GM12864 (cell line): ENCODE data around the gene STAP2.

ENCODE experiments used
- DNase-seq: peaks from one replicate; pipeline ENCODE4 v3.0.0-alpha.2; 2011; ENCODE audit warnings: low read depth
- H3K4me3 ChIP-seq: 2 replicates; pipeline ENCODE4 v1.5.1; 2011; ENCODE audit warnings: mild to moderate bottlenecking, low read depth, low read length, control low read depth
- TF ChIP-seq, protein P1 (sequence below): IDR thresholded peaks from 2 replicates; pipeline ENCODE4 v1.5.1; 2011; ENCODE audit warnings: low read depth, mild to moderate bottlenecking, moderate library complexity, low read length, control low read depth, inconsistent platforms; ENCODE audit errors: missing control alignments

Gene STAP2

DNA sequence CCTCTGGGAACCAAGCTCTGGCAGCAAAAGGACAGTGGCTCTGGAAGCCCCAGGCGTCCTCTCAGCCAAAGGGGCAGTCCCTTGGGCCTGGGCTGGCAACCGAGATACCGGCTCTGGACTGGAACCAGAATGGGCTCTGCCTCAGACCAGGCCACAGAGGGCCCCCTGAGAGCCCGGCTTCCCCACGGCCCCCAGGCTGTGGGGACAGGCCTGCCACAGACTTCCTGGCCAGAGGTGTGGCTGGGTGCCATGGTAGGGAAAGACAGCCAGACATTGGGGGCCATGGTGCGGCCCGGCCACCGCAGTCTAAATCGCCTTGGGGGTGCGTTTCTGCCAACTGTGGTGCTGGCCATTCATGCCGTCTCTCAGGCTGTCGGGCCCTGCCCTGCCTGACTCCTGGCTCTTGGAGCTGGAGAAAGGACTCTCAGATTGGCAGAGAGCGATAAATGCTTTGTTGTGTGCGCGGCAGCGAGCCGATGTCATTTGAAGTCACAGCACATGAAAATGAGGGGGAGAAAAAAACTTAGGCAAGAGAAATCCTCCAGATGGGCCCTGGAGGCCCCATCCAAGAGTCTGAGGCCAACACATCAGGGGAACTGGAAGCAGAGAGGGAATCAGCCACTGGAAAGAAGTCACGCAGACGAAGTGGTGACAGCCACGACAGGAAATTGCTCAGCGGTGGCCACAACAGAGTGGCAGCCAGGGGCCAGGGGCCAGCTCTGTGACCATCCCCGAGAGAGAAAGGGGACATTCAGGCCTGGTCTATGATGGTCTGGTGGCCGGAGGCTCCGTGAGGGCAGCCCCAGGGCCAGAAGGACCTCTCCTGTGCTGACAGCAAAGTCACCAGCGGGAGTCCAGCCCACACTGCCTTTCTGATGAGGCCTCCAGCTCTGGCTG is 35.2 kb upstream of the STAP2 start:
- no peak for DNase-seq
- TF ChIP-seq, protein P1, sequence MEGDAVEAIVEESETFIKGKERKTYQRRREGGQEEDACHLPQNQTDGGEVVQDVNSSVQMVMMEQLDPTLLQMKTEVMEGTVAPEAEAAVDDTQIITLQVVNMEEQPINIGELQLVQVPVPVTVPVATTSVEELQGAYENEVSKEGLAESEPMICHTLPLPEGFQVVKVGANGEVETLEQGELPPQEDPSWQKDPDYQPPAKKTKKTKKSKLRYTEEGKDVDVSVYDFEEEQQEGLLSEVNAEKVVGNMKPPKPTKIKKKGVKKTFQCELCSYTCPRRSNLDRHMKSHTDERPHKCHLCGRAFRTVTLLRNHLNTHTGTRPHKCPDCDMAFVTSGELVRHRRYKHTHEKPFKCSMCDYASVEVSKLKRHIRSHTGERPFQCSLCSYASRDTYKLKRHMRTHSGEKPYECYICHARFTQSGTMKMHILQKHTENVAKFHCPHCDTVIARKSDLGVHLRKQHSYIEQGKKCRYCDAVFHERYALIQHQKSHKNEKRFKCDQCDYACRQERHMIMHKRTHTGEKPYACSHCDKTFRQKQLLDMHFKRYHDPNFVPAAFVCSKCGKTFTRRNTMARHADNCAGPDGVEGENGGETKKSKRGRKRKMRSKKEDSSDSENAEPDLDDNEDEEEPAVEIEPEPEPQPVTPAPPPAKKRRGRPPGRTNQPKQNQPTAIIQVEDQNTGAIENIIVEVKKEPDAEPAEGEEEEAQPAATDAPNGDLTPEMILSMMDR = no peak
- H3K4me3 ChIP-seq = no peak overlapping the region; the same call in 1 of the 2 replicates

DNA sequence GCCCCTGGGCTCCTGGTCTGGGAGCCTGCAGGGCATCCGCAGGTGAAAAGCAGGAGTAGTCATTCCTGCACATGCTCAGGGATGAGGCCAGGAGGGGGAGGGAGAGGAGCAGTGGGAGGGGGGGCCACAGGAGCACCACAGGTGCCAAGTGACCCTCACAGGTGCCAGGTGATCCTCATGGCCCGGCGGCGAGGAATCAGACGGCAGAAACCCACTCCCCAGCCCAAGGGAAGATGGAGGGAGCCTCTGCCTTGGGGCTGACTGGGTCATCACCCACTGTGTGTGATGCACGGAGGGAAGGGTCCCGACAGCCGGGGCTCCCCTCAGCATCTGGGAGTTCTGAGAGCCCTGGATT is 34.4 kb upstream of the STAP2 start:
- DNase-seq = no peak
- TF ChIP-seq, protein P1 = no peak
- H3K4me3 ChIP-seq = no peak overlapping the region

DNA sequence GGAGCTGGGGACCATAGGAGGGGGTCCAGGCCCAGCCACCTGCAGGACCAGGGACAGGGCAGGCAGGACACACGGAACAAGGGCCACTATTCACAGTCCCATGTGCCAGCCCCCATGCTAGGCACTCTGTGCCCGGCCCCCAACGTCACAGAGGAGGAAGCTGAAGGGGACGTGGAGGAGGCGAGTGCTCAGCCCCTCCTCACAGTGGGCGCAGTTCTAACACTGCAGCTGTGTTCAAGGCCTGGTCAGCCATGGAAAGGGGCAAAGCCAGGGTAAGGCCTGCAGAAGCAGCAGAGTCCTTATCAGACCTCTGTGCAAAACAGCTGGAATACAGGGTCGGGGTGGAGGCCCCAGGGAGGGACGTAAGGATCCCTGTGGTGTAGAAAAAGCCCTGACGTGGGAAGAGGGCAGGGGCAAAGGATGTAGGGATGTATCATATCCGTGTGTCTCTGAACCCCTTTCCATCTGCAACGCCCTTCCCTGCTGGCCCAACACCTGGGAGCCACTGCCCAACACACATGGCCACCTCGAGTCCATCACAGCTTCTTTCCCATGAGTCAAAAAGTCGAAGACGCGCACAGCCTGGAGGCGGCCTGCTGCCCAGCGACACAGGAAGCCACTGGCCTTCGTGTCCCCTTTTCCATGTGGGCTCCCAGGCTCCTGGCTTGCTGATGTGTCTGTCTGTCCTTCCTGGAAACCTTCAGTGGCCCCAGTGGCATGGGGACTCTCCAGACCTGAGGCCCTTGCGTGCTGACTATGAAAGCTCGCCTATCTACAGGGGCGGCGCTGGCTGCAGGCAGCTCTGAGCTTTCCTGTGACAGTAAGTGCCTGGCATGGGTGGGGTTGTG is 33.8 kb upstream of the STAP2 start:
- DNase-seq = no peak
- H3K4me3 ChIP-seq = no peak overlapping the region
- TF ChIP-seq, protein P1 = no peak

DNA sequence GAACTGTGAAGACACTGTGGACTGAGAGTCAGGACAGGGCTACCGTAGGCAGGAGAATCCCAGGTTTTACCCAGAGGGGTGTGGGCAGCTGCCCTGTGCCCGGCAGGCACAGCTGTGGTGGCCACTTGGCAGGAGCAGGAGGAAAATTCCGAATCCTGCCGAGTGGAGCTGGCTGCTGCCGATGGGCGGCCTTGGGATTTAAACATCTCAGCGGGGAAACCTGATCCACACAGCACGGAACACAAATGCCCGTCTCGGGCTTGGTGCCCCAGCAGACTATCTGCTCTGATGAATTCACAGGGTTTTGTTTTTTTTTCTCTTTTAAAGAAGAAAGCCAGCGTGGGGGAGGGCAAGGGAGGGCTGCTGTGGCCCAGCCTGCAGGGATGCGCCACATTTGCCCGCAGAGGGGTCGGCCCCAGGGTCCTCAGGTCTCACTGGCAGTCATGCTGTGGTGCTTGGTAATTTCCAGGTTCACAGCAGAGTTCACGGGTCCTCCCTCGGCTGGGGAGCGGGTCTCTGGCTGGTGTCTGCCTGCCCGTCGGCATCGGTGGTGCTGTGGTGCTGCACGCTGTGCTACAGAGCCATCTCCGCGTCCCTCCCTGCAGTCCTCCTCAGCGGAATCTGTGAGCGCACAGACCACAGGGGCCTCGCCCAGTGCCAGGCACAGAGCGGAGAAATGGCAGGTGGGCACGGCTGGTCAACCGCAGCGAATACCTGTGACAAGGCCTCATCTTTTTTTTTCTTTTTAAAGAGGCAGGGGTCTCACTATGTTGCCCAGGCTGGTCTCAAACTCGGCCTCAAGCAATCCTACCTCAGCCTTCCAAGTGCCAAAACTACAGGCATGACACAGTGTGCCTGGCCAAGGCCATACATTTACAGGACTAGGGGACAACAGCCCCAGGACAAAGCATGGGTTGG is 32.9 kb upstream of the STAP2 start:
- no peak for DNase-seq
- no peak overlapping the region; the same call in 1 of the 2 replicates for H3K4me3 ChIP-seq
- TF ChIP-seq, protein P1 = no peak

DNA sequence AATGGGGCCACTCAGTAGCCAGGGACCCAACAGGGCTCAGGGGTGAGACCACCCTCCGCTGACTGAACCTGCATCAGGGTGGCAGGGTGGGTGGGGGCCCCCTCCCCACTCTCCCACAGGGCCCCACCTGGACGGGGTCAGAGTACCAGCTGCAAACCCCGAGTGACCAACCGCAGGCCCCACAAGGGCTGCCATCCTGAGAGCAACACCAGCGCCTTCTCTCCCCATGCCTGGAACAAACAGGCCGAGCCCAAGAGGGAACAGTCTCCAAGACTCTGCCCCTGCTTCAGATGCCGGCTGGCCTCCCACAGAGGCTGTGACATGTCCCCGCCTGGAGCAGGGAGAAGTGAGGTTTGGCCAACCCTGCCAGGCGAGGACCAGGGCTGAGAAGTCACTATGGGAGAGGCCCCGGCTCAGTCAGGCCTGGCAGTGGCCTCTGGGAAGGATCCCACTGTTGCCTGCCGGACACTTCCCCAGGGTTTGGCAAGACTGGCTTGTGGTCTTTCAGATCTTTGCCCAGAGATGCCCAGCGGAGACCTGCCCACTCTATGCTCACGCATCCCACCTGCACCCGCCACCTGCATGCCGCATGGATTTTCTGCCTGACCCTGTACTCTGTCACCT is 31.9 kb upstream of the STAP2 start:
- H3K4me3 ChIP-seq = peak overlapping the region; percentile 39
- no peak for DNase-seq
- TF ChIP-seq, protein P1 = no peak

DNA sequence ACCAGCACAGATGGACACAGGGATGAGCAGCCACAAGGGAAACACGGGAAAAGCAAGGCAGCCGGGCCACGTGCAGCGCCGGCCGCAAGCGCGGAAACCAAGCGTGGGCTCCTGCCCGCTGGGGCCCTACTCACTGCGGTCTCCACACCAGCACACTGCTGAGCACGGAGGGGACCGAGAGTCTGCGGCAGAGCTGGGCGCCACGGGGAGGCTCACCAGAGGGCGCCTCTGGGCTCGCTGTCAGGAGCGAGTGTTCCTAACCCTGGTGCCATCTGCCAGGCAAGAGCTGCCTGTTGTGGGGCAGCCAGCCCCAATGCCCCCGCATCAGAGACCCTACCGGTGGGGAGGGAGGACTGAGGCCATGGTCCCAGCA is 31.2 kb upstream of the STAP2 start:
- H3K4me3 ChIP-seq = peak overlapping the region; percentile 39
- TF ChIP-seq, protein P1 = peak; percentile 66
- DNase-seq = no peak
